HG03175 (cell line): Measurements from ENCODE around the gene CDC42BPA.
"Not testable (repeated sequence)": the region's sequence is repeated elsewhere in the genome, so short reads cannot be mapped to it uniquely, and the experiment has no call there.

Source experiments
- ATAC-seq: cut with Tn5 transposase; IDR thresholded peaks from one replicate; pipeline ENCODE4 v1.9.1; 2021; ENCODE audit warnings: mild to moderate bottlenecking, moderate library complexity; ENCODE audit not compliant: unreplicated experiment

CDC42BPA gene

DNA sequence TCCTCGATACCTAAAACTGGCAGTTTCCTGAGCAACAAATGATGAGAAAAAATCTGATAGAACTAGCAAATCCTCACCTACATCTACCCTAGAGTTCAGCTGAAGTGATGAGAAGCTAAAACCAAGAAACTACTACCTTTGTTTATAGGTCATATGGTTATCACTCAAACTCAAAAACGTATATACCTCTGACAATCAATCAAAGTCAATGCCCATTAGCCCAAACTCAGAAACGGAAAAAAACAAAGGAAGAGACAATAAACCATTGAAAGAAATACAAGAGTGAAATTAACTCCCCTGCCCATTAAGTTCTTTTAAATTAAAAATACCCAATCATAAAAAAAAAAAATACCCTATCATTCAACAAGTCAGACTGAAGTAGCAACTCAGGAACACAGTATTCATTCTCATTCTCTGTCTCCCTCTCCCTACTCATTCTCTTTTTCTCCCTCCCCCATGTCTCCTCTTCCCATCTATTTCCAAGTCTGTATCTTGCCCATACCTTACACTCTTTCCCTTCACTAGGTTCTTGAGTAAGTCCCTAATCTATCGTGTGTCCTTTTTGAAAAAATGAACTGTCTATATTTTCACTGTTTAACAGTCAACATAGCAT lies 6.8 kb downstream of the CDC42BPA start:
- ATAC-seq: no peak

DNA sequence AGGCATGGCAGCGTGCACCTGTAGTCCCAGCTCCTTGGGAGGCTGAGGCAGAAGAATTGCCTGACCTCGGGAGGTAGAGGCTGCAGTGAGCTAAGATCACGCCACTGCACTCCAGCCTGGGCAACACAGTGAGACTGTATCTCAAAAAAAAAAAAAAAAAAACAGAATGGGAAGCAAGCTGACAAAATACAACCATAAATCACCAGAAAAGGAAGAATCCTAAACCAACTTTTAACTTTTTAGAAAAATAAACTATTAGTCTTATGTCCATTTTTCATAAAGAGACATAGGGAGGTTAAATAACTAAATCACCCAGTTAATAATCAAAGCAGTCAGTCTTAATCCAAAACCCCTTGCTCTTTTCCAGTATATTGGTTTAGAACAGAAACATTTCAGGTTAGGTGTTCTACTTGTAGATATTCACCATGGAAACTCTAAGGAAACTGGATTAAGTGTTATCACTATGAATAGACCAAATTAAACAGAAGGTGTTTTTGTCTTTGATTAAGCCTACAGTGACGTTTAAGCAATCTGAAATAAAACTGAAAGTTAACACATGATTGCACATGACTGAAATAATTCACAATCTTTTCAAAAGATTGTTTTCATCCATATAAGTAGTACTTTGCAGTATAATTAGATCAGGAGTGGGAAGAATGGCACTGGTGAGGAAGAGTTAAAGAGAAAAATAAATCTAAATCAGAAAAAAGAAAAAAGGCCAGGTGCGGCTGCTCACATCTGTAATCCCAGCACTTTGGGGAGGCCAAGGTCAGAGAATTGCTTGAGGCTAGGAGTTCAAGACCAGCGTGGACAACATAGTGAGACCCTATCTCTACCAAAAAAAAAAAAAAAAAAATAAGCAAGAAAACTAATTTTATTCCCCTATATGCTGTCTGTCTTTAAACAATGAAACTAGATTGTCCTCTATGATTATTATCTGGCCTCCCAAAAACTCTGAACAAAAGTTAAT lies 9.6 kb downstream of the CDC42BPA start:
- ATAC-seq: no peak

DNA sequence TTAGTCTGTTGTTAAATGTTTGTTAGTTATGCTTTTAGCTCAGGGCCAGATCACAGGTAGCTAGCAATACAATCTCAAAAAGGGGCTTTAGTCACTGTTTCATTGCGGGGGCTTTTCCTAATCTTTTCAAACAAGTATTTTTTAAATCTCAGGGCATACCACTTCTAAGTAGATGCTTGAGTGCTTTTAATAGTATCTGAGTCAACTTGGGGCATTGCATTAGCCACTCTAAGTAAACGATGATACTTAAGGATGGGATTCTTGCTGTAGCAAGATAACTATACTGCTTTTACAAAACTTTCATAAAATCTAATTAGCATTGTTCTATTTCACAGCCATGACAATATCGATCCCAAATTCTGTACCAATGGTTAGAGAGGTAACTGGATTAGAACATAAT lies 11.6 kb downstream of the CDC42BPA start:
- ATAC-seq: no peak

DNA sequence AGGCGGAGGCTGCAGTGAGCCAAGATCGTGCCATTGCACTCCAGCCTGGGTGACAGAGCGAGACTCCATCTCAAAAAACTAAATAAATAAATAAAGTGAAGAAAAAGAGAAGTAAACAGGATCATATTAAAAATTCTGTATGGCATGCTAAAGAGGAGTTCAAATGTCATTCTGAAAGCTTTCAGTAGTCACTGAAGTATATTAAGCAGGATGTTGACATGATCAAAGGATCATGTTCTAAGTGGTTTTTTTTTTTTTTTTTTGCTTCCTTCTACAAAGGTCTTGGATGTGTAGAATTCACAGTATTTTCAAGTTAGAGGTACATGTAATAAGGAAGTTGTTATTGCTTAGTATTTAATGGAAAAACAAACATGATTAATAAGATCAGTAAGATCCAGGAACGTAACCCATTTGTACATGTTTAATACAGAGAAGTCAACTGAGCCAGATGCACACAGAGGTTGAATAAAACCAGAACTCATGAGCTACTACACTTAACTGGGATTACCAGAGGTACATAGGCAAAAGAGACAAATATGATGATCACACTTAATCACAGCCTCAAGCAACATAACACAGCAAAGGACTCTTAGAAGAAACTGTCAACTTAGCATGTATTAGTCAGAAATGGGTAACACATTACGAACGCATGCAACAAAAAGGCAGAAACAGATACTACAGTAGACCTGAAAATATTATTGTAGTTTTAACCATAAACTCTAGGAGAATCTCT lies 12.2 kb downstream of the CDC42BPA start:
- no peak for ATAC-seq

DNA sequence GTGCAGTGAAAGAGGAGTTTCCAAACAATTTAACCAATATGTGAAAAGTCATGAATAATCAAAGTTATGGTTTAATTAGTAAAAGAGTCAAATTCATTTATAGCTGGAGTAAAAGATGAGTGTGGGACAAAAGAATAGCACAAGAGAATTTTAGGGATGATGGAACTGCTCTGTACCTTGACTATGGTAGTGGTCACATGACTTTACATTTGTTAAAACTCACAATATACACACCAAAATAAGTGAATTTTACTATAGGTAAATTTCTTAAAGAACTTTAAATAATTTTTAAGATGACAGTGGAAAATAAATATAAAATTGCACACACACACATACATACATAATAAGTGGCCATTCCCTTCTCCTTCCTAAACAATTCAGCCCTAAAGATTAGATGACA lies 13.6 kb downstream of the CDC42BPA start:
- no peak for ATAC-seq

DNA sequence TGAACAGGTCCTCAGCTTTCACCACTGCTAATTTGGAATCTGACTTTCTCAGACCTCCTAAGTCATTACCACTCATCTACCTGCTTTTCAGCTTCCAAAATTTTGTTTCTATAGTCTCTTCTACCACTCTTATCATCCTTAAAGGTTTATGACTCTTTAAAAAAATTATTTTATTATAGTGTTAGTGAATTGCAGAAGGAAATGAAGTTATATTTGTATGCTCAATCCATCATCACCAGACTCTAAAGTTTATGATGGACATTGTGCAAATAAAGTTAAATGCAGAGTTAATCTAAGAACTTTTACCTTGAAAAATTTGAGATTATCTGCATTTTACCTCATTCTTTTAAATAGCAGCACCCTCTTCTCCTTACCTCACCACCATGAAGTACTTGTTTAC lies 14.6 kb downstream of the CDC42BPA start:
- ATAC-seq: no peak

DNA sequence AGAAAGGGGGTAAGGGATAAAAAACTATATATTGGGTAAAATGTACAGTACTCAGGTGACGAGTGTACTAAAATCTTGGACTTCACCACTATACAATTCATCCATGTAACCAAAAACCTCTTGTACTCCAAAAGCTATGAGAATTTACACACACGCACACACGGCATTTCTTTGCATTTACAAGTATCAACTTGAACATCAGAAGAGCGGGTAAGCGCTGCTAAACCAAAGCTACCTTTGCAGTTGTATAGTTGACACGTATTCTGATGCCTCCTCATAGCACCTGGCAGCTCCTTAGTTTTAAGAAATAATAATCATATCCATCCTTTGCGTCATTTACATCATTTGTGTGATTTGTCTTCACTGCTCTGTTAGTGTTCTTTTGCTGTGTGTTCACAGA lies 17.6 kb downstream of the CDC42BPA start:
- ATAC-seq: no peak

DNA sequence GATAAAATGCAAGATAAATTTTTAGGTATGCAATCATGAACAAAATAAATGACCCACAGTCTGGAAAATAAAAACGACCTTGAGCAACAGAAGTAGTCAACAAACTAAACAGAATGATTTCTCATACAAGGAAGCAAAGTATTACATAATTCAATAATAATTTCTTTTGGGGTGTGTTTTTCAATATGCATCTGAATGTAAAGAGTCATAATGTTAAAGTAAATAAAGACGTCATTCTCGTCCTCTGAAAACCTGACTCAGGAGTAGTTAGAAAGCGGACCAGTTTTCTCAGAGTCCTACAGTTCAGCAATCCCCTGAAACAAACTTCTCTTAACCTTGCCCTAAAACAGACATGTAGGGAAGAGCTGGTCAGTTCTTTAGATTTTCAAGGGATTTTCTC lies 18.6 kb downstream of the CDC42BPA start:
- no peak for ATAC-seq

DNA sequence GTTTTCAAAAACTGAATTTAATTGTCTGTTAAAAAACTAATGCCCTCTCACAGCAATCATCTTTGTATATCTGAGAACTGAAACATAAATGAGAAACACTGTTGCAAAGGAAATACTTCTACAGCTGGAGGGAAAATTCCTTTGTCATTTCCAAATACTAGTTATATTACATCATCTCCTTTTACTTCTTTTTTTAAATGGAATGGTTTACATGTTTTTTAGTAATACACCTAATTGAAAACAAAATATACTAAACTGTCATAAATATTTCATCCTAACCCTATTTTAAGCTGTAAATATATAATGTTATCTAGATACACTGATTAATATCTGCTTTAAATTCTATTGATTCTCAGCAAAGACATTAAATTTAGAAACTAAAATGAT lies 19.1 kb downstream of the CDC42BPA start:
- ATAC-seq: no peak

DNA sequence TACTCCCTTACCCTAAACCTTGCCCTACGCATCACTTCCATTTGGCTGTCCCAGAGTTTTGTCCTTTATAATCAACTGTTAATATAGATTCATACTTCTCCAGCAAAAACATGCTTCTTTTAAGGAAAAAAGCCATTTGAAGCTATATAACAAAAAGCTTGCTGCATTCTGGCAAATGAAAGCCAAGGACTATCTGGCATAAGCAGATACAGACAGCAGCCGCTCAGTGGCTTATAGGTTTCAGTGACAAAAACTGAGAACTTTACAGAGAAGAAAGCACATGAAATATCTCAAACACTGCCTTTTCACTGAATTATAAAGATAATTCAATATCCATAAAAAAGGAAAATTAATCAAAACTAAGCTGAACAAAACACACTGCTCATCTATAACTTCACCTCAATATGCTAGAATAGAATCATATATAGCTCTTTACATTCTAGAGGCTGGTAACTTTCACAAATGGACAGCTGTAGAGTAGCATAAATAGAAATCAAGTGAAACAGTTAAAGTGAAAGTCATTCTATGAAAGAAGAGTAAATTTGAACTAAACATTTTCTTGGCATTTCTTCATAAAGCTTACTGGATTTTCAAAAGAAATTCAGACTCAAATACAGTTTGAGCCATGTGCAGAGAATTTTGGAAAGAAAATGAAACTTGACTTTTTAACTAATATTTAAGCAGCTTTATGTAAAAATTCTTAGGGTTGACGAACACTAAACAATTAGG lies 19.6 kb downstream of the CDC42BPA start:
- ATAC-seq: no peak

DNA sequence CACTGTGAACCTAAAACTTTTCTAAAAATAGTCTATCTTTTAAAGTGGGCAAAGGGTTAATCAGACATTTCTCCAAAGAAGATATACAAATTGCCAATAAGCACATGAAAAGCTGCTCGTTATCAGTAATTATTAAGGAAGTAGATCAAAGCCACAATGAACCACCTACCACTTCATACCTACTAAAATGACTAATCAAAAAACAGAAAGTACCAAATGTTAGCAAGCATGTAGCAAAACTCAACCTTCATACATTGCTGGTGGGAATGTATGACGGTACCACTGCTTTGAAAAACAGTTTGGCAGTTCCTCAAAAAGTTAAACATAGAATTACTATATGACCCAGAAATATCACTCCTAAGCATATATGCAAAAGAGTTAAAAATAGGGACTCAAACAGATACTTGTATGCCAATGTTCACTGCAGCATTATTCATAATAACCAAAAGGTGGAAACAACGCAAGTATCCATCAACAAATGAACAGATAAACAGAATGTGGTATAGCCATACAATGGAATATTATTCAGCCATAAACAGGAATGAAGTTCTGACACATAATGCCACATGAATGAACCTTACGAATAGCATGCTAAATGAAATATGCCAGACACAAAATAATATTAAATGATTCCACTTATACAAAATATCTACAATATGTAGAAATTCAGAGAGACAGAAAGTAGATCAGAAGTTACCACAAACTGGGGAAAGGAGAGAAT lies 21.1 kb downstream of the CDC42BPA start:
- ATAC-seq: no peak

DNA sequence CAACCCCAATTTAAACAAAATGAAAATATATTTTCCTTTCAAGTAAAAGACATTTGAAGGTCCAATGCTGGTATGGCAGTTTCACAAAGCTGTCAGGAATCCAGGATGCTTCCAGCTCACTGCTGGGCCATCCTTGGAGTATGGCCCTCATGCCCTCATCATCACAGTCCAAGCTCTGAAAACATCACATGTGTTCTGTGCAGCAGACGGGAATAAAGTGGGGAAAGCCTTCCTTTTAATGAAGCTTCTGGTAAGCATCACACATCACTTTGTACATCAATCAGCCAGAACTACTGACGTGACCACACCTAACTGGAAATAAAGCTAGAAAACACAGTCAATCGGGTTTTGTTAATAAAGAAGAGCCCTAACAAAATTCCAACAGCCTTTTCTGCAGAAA lies 22.7 kb downstream of the CDC42BPA start:
- no peak for ATAC-seq

DNA sequence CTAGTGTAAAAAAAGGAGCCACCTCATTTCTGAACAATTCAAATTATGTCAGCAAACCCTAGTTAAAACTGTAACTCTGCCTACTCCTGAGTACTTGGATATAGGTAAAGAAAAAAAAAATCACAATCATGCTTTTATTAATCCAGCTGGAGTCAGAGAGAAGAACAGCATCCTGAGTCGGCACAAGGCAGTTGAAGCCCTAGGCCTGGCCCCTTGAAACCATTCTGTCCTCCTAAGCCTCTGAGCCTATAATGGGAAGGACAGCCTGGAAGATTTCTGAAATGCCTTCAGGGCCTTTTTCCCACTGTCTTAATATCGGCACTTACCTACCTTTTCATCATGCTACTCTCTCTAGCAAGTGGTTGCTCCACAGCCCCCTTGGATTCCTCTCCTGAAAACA lies 32.5 kb downstream of the CDC42BPA start:
- ATAC-seq: no peak

DNA sequence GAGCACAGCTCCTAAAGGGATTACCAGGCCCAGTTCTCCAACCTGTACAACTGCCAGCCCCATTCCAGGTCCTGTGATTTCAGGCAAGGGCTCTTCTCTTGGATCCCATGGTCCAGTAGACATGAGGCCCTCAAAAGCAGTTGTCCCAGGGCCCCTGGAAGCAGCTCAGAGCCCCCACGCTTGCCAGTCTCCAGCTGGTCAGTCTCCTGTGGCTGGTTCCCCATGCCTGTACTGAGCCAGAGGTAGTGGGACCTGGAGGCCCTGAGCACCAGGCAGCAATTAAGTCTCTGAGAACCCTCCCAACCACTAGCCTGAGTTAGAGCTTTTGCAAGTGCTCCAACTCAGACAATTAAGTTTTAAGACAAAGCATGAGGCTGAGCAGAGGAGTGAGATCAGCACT lies 36.9 kb downstream of the CDC42BPA start:
- ATAC-seq: no peak

DNA sequence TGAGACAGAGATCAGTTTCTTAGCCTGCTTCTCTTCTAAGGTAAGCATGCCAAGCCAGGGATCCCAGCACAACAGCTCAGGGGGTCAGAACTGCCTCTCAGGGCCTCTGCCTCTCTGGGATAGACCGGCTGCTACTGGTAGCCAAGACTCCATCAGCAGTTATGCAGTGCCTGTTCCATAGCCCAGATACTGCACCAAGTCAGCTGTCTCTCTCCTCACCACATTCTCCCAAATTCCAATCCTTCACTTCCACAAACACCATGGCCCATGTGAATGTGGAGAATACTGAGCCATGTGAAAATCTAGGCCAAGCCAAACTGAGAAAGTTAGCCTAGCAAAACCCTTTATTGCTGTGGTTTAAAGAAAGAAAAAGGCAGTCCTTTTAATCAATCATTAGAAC lies 37.5 kb downstream of the CDC42BPA start:
- no peak for ATAC-seq

DNA sequence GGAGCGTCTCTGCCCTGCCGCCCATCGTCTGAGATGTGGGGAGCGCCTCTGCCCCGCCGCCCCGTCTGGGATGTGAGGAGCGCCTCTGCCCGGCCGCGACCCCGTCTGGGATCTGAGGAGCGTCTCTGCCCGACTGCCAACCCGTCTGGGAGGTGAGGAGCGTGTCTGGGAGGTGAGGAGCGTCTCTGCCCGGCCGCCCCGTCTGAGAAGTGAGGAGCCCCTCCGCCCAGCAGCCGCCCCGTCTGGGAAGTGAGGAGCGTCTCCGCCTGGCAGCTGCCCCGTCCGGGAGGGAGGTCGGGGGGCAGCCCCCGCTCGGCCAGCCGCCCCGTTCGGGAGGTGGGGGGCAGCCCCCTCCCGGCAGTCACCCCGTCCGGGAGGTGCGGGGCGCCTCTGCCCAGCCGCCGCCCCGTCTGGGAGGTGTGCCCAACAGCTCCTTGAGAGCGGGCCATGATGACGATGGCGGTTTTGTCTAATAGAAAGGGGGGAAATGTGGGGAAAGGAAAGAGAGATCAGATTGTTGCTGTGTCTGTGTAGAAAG lies 42.1 kb downstream of the CDC42BPA start:
- not testable (repeated sequence) for ATAC-seq

DNA sequence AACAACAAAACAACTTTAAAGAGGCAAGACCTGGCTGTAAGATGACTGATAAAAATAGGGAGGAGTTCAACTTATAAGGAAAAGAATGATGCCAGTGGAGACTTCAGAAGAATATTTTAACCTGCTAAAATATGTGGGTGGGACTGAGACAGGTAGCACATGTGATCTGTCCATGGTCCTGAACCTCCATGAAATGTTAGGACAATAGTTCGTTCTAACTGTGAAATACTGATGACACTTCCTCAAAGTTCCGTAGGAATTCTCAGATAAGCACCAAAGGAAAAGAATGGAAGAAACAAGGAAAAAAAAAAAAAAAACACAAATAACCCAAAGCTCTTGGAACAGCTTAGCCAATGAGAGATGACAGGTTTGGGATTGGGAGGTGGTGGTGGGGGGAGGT lies 44.7 kb downstream of the CDC42BPA start:
- ATAC-seq: no peak

DNA sequence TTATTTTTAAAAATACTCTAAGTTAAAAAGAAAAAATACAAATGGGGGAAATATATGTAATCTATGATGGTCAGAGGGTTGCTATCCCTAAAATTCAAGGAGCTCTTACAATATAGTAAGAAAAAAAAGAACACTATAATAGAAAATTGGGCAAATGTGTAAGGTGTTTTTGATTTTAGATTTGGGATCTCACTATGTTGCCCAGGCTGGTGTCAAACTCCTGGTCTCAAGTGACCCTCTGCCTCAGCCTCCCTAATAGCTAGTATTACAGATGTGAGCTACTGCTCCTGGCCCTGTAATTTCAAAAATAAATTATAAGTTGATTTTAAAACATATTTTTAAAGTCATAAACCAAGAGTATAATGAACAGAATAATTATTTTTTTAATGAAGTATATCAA lies 45.9 kb downstream of the CDC42BPA start:
- no peak for ATAC-seq

DNA sequence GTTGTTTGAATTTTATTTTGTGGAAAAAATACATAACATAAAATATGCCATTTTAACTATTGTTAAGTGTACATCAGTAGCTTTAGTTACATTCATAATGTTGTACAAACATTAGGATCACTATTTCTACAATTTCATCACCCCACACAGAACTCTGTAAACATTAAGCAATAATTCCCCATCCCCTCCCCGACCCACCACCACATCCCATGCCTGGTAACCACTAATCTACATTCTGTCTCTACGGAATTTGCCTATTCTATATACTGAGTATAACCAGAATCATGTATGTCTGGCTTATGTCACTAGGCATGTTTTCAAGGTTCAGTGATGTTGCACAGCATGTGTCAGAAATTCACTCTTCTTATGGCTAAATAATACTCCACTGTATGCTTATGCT lies 47.7 kb downstream of the CDC42BPA start:
- ATAC-seq: no peak

DNA sequence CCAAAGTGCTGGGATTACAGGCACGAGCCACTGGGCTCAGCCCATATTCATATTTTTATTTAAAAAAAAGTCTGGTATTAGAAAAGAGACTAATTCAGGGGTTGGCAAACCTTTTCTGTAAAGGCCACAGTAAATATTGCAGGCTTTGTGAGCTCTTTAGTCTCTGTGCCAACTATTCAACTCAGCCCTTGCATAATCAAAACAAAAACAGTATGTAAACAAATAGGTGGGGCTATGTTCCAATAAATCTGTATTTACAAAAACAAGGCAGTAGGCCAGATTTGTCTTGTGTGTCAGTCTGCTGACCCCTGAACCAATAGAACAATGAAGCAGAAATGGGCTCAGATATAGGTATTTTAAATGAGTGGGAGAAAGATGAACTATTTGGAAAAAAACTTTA lies 49.3 kb downstream of the CDC42BPA start:
- ATAC-seq: no peak
